Hepatocyte (in vitro differentiated cells): ENCODE results near the gene JAM2. TPM values are rescaled to one million over a fixed set of nuclear protein-coding genes. Genes with fewer than 3 reads are reported as not detected.
"Not testable (repeated sequence)": the region's sequence is repeated elsewhere in the genome, so short reads cannot be mapped to it uniquely, and the experiment has no call there.

Experiments used
- DNase-seq: peaks from one replicate; pipeline ENCODE4 v3.0.0-alpha.2; 2016; ENCODE audit warnings: low spot score
- H2AFZ ChIP-seq: fragments of 200-600 bp; sonication (generic); 2 replicates; pipeline ENCODE4 v1.6.0; 2016; ENCODE audit warnings: antibody characterized with exemption, mild to moderate bottlenecking
- H3K27ac ChIP-seq: fragments of 200-600 bp; sonication (generic); 2 replicates; pipeline ENCODE4 v1.5.1; 2016; ENCODE audit warnings: mild to moderate bottlenecking
- H3K27me3 ChIP-seq: fragments of 200-600 bp; sonication (generic); 2 replicates; pipeline ENCODE4 v1.6.1; 2016
- H3K36me3 ChIP-seq: fragments of 200-600 bp; sonication (generic); replicated peaks from 2 replicates; pipeline ENCODE4 v1.5.1; 2016; ENCODE audit warnings: low read depth; ENCODE audit not compliant: insufficient read depth
- H3K4me1 ChIP-seq: fragments of 200-600 bp; sonication (generic); 2 replicates; pipeline ENCODE4 v1.5.1; 2016; ENCODE audit warnings: mild to moderate bottlenecking, moderate library complexity; ENCODE audit not compliant: insufficient read depth
- H3K4me2 ChIP-seq: fragments of 200-600 bp; sonication (generic); 2 replicates; pipeline ENCODE4 v1.6.0; 2016
- H3K4me3 ChIP-seq: fragments of 200-600 bp; sonication (generic); 2 replicates; pipeline ENCODE4 v1.5.1; 2016; ENCODE audit warnings: mild to moderate bottlenecking
- H3K79me2 ChIP-seq: fragments of 200-600 bp; sonication (generic); 2 replicates; pipeline ENCODE4 v1.6.0; 2017; ENCODE audit warnings: mild to moderate bottlenecking
- H3K9me2 ChIP-seq: fragments of 200-600 bp; sonication (generic); replicated peaks from 2 replicates; pipeline ENCODE4 v1.6.0; 2017; ENCODE audit warnings: mild to moderate bottlenecking; ENCODE audit not compliant: insufficient read depth
- H3K9me3 ChIP-seq: fragments of 200-600 bp; sonication (generic); 2 replicates; pipeline ENCODE4 v1.5.1; 2016; ENCODE audit warnings: low read depth, mild to moderate bottlenecking
- H4K20me1 ChIP-seq: fragments of 200-600 bp; sonication (generic); 2 replicates; pipeline ENCODE4 v1.6.0; 2016; ENCODE audit warnings: mild to moderate bottlenecking; ENCODE audit not compliant: insufficient read depth, poor library complexity, severe bottlenecking
- EZH2 ChIP-seq: fragments of 200-600 bp; sonication (generic); IDR thresholded peaks from 2 replicates; pipeline ENCODE4 v1.6.1; 2016; ENCODE audit warnings: antibody characterized with exemption, mild to moderate bottlenecking, borderline replicate concordance
- EZH2phosphoT487 ChIP-seq: fragments of 200-600 bp; sonication (generic); IDR thresholded peaks from one replicate; pipeline ENCODE4 v1.6.1; 2018; ENCODE audit warnings: antibody characterized with exemption, mild to moderate bottlenecking, low read depth, moderate library complexity; ENCODE audit not compliant: unreplicated experiment, severe bottlenecking
- WGBS: methylation state at CpG from one replicate; pipeline ENCODE4 v1.1.6; 2016; ENCODE audit warnings: low lambda C conversion rate; ENCODE audit errors: missing lambda C conversion rate; 5-methylcytosine and 5-hydroxymethylcytosine counted together
- polyA plus RNA-seq: library from polyadenylated mRNA; unstranded; fragments of >200 nt; fragmentation: Nextera tagmentation; extraction: Ambion mirVana; gene quantifications from 2 replicates; pipeline ENCODE4 v1.2.1, GENCODE V29; 2016
- total RNA-seq: library from RNA; depleted of rRNA; stranded (reverse); fragments of >200 nt; gene quantifications from 2 replicates; pipeline ENCODE4 v1.2.3, GENCODE V29; 2014
- TF ChIP-seq, protein P1 (sequence below): fragments of 200-600 bp; sonication (generic); IDR thresholded peaks from 2 replicates; pipeline ENCODE4 v1.5.1; 2016; ENCODE audit warnings: antibody characterized with exemption, mild to moderate bottlenecking; ENCODE audit not compliant: poor library complexity

Gene JAM2
- total and polyA plus RNA-seq, 2 experiments from 2014 or later: 1.8 to 4.9 TPM

- Histone ChIP-seq H3K4me1 (no peaks in the 10 kb centered on the region), H3K79me2 (no peaks in the 10 kb centered on the region), H3K4me3 (no peak overlapping the region), H3K36me3 (no peaks in the 10 kb centered on the region), H4K20me1 (no peaks in the 10 kb centered on the region), H3K9me3 (no peaks in the 10 kb centered on the region), H3K4me2 (no peak overlapping the region), H2AFZ (no peak overlapping the region), H3K9me2 (no peaks in the 10 kb centered on the region), H3K27me3 (no peaks in the 10 kb centered on the region), H3K27ac (no peak overlapping the region)
- TF ChIP-seq, protein P1, sequence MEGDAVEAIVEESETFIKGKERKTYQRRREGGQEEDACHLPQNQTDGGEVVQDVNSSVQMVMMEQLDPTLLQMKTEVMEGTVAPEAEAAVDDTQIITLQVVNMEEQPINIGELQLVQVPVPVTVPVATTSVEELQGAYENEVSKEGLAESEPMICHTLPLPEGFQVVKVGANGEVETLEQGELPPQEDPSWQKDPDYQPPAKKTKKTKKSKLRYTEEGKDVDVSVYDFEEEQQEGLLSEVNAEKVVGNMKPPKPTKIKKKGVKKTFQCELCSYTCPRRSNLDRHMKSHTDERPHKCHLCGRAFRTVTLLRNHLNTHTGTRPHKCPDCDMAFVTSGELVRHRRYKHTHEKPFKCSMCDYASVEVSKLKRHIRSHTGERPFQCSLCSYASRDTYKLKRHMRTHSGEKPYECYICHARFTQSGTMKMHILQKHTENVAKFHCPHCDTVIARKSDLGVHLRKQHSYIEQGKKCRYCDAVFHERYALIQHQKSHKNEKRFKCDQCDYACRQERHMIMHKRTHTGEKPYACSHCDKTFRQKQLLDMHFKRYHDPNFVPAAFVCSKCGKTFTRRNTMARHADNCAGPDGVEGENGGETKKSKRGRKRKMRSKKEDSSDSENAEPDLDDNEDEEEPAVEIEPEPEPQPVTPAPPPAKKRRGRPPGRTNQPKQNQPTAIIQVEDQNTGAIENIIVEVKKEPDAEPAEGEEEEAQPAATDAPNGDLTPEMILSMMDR: no peak
- TF ChIP-seq EZH2phosphoT487: no peak
- TF ChIP-seq EZH2: no peak
- WGBS: 84% methylated on average over 2 of the region's 2 CpGs
- DNase-seq: no peak
Observed at GRCh38 chr21:25619198-25619597, 19.9 kb upstream of the JAM2 start.

DNA sequence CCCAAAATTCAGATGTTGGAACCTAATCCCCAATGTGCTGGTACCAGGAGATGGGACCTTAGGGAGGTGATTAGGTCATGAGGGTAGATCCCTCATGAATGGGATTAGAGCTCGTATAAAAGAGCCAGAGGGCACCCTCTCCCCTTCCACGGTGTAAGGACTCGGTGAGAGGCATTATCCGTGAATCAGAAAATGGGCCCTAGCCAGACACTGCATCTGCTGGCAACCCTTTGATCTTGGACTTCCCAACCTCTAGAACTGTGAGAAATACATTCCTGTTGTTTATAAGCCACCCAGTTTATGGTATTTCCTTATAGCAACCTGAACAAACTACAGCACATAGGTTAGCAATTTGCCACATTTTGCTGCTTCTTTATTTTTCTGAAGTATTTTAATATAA is 14.5 kb upstream of the JAM2 start:
- H3K4me3 ChIP-seq: no peak overlapping the region

DNA sequence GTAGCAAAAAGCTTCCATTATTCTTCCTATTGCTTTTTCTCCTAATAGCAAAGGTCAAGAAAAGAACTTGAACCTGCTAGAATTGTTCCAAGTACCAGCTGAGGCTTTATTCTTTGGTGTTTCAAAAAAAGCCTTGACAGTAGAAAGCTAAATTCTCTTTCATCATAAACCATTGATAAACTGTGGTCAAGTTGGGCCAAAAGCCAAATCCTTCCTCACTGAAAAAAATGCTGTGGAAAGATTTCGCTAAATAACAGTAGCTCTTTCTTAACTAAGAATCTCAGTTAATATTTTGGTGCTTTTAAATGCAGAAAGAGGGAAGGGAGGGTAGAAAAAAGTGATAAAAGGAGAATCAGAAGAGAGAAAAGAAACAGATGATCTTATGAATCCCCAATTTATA is 14.0 kb upstream of the JAM2 start:
- Histone ChIP-seq H3K79me2 (no peaks in the 10 kb centered on the region), H3K4me1 (no peaks in the 10 kb centered on the region), H3K36me3 (no peaks in the 10 kb centered on the region), H3K9me3 (no peaks in the 10 kb centered on the region), H4K20me1 (no peaks in the 10 kb centered on the region), H3K27ac (no peak overlapping the region), H3K4me2 (no peak overlapping the region), H2AFZ (no peak overlapping the region), H3K27me3 (no peaks in the 10 kb centered on the region), H3K4me3 (no peak overlapping the region), H3K9me2 (no peaks in the 10 kb centered on the region)
- no peak for DNase-seq
- TF ChIP-seq EZH2: no peak
- WGBS: 86% methylated on average over 1 of the region's 1 CpG

More for the DNA sequence above, 14.5 kb upstream of the JAM2 start:
- no peaks in the 10 kb centered on the region for H3K27me3 ChIP-seq
- H3K27ac ChIP-seq: no peak overlapping the region
- H3K9me2 ChIP-seq: no peaks in the 10 kb centered on the region
- no peaks in the 10 kb centered on the region for H3K9me3 ChIP-seq
- no peak for TF ChIP-seq EZH2
- TF ChIP-seq, protein P1: no peak
- H3K79me2 ChIP-seq: no peaks in the 10 kb centered on the region
- no peak overlapping the region for H2AFZ ChIP-seq
- no peak overlapping the region for H3K4me2 ChIP-seq
- DNase-seq: no peak
- no peaks in the 10 kb centered on the region for H4K20me1 ChIP-seq
- H3K4me1 ChIP-seq: no peaks in the 10 kb centered on the region
- H3K36me3 ChIP-seq: no peaks in the 10 kb centered on the region
- 80% methylated on average over 4 of the region's 4 CpGs for WGBS

GRCh38 chr21:25625776-25626555 is 13.1 kb upstream of the JAM2 start:
- H3K79me2 ChIP-seq, H4K20me1 ChIP-seq, DNase-seq, H3K27me3 ChIP-seq, H3K4me3 ChIP-seq, H3K36me3 ChIP-seq, H2AFZ ChIP-seq, H3K9me3 ChIP-seq, H3K4me2 ChIP-seq, H3K27ac ChIP-seq, H3K4me1 ChIP-seq, H3K9me2 ChIP-seq: not testable (repeated sequence)
- 92% methylated on average over 11 of the region's 11 CpGs for WGBS
